HG03460 (cell line): Measurements from ENCODE around the gene GPR3.
A peak's percentile ranks its signal among the peaks of the same experiment; 100 is the strongest.
"Not testable (repeated sequence)": the region's sequence is repeated elsewhere in the genome, so short reads cannot be mapped to it uniquely, and the experiment has no call there.

ENCODE experiments used
- ATAC-seq: cut with Tn5 transposase; IDR thresholded peaks from one replicate; pipeline ENCODE4 v1.9.1; 2021; ENCODE audit not compliant: unreplicated experiment

Gene GPR3

DNA sequence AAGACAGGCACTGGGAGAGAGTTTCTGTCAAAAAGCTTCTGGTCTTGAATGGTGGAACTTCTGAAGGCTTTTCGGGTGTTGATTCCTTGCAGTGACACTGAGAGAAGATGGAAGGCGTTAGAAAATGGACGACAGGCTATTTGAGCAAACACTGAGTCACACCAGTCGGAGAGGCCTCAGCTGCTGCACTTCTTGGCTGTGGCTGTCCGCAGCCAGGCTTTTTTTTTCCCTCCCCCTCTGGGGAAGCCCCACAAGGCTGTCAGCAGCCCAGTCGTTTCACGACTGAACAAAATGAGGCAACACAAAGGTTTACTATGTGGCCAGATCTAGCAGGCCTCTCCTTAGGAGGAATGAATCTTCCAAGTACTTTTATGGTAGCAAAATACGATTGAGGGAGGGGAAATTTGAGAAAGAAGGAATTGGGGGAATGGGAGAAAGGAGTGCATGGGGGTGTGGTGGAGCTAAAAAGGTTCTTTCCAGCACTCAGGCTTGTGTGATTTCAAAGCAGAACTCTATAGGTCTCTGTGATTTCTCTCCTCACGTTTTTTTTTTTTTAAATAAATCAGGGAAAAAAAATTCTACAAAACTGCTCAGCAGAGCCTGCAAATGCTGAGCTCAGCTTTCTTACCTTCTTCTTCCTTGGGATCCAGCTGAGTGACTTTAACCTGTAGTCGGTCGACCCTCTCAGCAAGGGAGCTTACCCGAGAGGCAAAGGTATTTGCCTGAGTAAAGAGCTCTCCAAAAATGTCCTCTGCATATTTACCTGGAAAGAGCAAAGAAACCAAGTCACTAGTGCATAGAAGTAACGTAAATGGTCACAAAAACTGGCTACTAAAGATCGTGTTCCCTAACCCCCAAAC lies 26.1 kb downstream of the GPR3 start:
- no peak for ATAC-seq

DNA sequence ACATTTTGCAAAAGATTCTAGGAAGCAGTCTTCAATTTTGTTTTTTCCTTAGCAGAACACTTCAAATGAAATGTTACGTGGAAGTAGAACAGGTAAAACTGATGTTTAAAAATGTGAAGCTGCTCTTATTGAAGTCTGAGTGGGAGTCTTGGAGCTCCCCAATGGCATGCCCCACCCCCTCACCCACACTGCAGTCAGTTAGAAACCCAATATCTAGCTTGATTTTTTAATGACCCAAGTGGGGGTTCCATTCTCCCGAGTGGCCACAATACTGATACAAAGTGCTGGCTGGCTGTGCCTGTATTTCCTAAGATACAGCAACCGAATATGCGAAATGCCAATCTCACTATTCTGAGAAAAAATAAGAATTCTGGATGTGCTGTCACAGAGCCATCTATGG lies 31.3 kb downstream of the GPR3 start:
- ATAC-seq: no peak

DNA sequence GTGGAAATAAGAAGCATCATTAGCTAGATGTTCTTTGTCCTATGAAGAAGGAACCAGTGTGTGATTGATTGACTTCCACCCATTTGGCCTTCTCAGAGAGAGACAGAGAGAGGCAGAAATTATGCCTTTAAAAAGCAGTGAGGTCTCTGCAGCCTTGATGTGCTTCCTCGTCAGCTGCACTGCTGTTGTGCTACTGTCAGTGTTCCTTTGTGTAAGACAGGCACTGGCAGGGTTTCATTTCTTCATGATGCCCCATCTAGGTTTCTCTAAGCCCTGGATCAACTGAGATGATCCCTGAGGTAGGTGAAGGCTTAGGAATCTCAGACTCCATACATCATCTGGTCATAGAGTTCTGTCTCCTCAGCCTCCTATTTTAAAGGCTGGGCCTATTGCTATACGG lies 34.9 kb downstream of the GPR3 start:
- no peak for ATAC-seq

DNA sequence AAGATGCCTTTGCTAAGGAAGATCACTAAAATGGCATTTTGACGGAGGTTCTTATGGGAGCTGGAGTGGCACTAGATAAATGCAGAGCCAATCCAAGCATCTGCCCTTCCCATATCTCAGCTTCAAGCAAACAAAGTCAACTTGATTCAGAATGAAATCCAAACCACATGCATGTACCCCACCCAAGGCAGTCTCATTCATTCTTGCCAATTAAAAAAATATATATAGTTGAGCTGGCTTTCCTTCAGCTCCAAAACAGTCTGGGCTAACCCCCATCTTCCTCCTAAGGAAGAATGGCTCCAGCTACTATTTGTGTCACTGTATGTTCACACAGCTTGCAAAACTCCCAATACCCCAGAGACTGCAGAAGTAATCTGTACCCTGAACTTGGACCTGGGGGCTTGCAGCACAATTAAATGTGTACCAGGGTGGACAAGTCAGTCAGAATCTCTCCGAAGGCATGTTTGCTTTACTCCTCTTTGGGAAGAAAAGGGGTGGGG lies 35.4 kb downstream of the GPR3 start:
- no peak for ATAC-seq

DNA sequence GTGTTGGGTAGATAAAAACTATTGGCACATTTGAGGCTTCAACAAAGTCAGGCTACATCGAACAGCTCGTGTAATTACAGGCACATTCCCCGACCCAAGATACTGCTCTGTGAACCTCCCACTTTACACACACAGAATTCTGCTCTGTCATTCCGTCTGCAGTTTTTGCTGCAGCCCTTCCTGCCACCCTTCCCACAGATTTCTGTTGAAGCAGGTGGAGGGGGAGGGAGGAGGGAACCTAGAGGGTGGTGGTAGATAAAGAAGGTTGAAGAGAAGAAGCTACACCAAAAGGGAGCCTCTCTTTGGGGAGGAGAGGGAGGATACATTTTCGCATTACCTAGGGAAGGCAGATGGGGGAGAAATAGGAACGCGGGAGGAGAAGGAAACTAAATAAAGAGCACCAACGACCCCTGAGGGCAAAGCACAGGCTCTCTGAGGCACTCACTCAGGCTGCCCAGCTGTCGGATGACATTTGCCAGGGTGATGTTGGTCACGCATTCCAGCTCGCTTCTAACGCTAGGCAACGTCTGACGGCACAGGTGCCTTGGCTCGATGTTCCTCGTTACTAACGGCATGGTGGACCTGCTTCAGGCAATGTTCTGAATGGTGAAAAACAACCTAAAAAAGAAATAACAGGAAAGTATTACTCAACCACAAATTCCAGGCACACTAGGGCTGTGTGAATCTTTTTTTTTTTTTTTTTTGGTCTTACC lies 36.0 kb downstream of the GPR3 start:
- no peak for ATAC-seq

DNA sequence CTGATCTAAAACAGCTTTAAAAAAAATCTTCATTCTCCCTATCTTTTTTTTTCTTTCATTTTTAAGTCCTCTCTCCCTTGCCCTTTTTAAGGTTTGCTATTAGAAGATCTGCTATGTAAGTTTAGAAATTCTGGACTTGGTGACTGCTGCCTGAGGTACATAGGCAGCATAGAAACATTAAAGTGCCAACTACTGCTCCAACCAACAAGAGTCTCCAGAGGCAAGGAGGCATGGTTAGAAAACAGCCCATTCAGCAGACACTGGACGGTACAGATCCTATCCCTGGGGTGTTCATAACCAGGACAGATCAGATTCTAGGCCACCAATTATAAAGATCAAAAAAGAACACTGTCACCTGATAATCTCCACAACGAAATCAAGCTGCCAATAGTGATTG lies 36.6 kb downstream of the GPR3 start:
- no peak for ATAC-seq

DNA sequence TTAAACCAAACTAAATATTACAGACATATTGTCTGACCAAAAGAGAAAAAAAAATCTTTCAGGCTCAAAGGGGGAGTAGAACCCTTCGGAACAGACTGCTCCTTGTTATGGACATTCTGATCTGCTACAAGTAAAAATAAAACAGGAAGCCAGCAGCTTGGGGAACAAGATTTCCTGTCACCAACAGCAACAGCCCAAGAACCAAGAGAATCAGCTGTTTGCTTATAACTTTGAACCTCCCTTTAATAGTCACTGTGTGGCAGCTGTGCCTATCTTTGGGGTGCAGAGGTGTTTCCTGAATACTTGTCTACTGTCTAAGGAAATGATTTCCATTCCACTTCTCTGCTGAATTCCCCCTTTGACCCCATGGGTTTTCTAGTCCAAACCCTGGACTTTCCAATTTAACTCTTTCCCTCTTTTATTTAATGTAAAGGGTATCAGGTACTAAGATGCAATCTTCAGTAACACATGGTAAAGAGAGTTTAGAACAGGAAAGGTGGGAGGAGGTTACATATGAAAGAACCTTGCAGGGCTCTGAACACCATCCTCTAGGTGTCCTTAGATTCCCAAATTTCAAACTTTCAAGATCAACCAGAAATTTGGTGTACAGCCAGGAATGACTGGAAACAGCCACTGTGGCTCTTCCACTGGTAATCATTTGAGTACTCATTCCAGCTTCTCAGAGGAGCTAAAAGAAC lies 38.6 kb downstream of the GPR3 start:
- ATAC-seq: peak; percentile 49

DNA sequence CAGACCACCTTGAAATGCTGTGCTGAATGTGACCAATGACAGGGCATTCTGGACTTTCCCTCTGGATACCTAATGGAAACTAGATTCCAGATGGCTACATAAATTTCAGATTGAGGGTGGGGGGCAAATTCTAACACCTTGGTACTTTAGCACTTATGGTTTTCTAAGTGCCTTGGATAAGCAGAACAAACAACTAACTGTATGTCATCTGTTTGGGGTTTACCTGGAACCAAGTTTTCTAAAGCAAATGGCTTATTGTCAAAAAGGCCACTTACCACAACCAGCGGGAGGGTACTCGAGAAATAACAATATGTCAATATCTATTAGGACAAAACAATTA lies 39.1 kb downstream of the GPR3 start:
- ATAC-seq: no peak

DNA sequence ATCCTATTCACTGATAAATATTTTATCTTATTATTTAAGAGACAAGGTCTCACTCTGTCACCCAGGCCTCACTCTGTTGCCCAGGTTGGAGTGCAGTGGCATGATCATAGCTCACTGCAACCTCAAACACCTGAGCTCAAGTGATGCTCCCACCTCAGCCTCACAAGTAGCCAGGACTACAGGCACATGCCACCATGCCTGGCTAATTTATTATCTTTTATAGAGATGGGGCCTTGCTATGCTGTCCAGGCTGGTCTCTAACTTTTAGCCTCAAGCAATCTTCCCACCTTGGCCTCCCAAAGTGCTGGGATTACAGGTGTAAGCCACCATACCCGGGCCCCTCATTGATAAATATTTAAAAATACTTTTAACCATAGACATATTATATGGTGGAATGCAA lies 40.3 kb downstream of the GPR3 start:
- ATAC-seq: not testable (repeated sequence)

DNA sequence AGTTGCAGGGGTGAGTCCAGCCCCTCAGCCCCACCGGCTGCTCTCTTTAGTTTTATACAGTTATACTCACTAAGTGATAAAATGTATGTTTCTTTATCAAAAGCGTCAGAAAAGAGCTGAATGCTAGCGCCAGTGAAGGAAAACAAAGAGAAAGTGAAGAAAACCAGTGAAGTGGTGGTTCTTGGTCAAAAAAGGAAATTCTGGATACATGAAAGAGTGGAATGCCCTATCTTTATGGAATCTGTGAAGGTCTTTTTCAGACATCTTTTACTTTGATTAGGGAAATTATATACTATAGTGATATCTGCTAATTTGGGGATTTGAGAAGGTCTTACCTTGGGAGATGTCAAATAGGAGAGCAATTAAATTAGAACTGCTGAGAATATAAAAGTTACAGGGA lies 41.3 kb downstream of the GPR3 start:
- ATAC-seq: no peak

DNA sequence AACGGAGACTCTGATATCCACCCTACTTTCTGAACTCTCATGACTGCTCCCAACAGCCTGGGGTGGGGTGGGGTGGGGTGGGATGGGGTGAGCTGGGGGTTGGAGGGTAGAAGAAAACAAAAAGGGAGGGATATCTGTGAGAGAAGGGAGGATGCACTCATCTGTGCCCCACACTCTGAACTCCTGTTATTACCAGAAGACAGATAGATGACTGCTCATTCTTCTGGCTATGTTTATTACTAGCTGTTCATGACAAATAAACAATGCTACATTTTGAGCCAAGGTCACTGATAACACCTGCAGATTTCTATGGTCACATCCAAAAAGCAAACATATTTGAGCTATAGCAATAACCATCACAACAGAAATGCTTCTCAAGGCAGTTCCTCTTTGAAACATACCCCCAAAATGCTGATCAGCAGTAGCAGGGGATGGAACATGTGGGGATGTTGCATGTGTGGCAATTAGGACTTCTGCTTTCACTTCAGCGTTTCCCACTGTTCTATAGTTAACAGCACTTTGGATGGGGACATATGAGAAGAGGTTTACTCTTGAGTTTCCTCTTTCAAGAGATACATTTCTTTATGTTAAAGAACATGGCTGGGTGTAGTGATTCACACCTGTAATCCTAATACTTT lies 43.3 kb downstream of the GPR3 start:
- ATAC-seq: no peak

DNA sequence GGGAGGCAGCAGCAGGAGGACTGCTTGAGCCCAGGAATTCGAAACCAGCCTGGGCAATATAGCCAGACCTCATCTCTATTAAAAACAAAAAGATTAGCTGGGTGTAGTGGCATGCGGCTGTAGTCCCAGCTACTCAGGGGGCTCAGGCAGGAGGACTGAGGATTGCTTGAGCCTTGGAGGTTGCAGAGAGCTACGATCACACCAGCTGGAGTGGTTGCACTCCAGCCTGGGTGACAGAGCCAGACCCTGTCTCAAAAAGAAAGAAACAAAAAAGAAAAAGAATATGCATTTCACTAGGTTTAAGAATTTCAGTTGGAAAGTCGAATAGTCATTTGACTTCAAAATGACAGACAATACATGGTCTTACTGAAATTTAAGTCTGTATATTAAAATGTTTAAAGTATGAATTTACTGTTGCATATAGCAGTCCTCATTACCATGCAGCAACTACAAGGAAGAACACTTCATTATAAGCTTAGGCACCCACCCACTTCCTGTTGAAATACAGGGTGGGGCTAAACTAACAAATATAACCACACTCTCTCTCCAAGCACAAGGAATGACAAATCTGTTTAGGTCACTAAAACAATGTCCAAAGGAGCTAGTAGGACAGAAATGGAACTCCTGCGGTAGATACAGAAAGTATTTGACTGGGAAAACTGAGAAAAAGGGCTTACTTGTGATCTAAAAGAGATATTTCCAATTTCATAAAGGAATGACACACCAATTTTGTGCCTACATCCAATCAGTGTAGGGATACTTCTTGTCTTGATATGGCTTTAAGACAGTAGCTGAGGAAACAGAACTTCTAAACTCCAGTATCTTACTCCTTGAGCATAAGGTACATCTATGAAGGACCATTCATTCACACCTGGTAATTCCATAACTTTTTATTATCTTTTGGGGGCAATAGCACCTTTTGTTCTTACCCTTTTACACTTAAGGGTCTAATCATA lies 44.1 kb downstream of the GPR3 start:
- ATAC-seq: no peak

DNA sequence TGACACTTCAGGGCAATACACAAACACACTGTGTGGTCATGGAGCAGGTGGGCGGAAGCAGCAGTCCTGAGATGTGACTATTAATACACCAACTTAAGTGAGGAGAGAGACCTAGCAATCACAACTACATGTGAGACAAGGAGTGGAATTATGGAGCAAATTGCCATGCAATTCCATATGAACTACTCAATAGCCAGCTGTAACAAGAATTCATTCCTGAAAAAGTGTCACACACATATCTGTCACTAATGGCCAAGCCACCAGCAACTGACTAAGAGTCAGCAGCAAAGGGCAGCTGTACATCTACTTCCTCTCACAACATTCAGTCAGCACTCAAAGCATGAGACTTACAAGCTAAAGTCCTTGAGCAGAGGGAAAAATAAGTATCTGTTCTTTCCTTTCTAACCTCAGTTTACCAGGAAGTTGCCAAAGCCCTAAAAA lies 46.2 kb downstream of the GPR3 start:
- no peak for ATAC-seq

DNA sequence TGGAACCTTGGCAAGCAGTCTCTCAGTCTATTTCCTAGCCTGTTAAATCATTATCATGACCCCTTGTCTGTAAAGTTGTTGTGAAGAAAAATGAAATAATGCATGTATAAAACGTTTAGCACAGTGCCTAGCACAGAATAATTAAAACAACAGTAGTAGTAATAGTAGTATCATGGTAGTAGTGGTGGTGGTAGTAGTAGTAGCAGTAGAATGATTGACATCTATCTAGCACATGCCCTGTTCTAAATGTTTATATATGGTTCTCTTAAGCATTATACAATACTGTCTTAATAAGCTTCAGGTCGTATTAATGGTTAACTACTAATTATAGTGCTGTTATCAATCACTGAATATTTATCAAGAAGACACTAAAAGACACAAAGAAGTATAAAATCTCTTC lies 46.7 kb downstream of the GPR3 start:
- ATAC-seq: no peak

DNA sequence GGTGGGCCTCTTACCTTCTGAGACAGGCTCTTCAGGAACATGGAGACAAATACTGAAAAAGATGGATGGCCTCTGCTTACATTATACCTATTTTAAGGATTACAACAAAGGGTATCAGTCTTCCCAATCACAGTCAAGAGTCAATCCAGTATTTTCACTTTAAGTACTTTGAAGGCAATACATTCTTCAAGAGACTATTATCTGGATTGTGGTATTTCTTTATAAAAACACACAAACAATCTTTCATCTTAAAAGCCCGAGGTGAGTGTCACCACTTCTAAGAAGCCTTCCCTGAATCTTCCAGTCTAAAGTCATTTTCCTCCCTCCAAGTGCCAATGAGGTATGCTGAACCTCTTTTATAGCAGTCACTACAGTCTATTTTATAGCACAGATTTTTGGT lies 52.2 kb downstream of the GPR3 start:
- ATAC-seq: no peak
